HG03469 (cell line): ENCODE measurements around the gene FBXW4.
"Not testable (repeated sequence)": the region's sequence is repeated elsewhere in the genome, so short reads cannot be mapped to it uniquely, and the experiment has no call there.

ENCODE experiments used
- ATAC-seq: cut with Tn5 transposase; IDR thresholded peaks from one replicate; pipeline ENCODE4 v1.9.1; 2021; ENCODE audit warnings: mild to moderate bottlenecking, moderate library complexity, moderate number of reproducible peaks; ENCODE audit not compliant: unreplicated experiment

FBXW4 gene

GRCh38 chr10:101617824-101618568, 77.0 kb downstream of the FBXW4 start:
- no peak for ATAC-seq

DNA sequence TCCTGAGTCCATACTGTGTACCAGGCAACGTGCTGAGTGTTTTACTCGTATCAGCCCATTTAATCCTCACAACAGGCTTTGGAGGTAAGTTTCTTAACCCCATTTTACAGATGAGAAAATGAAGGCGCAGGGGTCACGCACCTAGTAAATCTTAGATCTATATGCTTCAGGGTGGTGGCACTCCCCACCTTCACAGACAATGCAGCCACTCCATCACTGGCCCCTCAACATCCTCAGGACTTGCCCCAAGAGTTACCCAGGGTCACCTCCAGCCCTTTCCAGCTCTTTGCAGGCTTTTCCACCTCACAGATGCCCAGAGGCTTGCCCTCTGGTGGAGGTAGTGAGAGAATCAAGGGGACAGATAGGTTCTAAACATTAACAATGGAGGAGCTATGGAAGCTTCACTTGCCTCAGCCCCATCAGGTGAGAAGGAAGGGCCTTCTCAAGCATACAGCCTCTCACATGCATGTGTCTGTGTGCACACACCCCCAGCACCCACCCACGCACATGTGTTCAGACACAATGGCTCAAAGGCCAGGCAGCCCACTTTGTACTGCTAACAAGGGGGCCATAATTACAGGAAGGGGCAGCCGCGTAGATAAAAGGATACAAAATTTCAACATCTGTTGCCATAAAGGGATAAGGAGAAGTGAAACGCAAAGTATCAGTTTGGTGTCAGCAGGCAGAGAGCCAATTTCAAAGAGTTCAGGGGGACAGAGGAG, 77.7 kb downstream of the FBXW4 start:
- no peak for ATAC-seq

DNA sequence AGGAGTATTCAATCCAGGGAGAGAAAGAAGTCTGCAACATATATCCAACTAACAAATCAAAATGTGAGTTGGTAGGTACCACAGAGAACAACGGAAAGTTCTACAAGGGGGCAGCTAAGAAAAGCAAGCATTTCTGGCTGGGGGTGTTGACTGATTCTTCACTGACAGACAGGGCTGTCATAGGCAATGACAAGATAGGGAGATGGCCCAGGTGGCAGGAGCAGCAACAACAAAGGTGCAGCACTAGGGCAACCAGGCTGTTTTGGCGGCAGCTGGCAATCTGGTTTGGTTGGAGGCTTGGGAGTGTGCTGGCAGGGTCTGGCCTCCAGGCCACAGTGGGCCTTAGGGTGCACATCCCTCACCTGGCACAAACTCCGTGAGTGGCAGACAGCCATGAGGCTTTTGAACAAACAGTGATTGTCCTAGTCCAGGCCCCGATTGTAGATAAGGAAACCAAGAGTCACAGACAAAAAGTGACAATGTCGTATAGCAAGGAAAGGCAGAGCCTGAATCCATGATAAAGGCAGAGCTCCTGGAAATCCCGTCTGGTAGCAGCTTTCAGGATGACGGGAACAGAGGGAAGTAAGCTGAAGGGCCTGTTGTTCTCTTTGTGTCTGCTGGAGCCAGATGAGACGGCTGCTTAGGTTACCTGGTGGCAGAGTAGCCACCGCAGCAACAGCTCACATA, 78.4 kb downstream of the FBXW4 start:
- no peak for ATAC-seq

GRCh38 chr10:101615525-101616116, 79.3 kb downstream of the FBXW4 start:
- ATAC-seq, result no peak

- ATAC-seq, result no peak
Measured at GRCh38 chr10:101614663-101615524, 80.1 kb downstream of the FBXW4 start.

DNA sequence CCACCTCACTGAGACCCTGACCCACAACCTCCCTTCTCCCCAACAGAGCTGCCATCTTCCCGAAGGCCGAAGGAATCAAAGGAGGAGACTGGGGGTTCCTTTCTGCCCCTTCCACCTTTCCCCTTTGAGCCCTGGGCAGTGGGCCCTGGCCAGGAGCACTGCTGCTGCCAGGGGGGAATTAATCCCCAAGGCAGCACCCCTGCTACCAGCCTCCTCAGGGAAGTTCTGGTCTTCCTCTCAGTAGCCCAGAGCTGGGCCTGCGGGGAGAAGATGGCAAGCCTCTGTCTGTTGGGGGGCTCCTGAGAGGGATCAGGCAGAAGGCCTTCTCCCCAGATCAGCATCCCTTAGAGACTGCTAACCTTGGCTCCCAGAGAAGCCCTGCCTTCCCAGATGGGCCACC, 81.3 kb downstream of the FBXW4 start:
- no peak for ATAC-seq

DNA sequence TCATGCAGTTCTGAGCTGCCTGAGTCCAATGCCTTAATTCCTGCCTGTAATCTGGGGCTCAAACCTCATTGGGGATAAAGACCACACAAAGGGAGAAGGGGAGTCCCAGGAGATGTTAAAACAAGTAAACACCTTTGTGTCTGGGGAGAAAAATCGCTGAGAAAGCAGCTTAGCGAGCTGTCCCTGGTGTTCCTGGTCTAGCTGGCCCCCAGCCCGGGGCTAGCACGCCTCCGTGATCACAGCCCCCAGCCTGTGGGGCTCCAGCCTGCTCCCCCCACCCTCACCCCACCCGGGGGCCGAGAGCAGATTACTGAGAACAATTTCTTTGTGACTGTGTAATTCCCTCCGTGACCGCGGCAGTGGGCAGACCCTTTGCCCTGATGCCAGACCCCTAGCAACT, 82.1 kb downstream of the FBXW4 start:
- no peak for ATAC-seq

GRCh38 chr10:101612086-101612485, 82.9 kb downstream of the FBXW4 start:
- ATAC-seq, result no peak

DNA sequence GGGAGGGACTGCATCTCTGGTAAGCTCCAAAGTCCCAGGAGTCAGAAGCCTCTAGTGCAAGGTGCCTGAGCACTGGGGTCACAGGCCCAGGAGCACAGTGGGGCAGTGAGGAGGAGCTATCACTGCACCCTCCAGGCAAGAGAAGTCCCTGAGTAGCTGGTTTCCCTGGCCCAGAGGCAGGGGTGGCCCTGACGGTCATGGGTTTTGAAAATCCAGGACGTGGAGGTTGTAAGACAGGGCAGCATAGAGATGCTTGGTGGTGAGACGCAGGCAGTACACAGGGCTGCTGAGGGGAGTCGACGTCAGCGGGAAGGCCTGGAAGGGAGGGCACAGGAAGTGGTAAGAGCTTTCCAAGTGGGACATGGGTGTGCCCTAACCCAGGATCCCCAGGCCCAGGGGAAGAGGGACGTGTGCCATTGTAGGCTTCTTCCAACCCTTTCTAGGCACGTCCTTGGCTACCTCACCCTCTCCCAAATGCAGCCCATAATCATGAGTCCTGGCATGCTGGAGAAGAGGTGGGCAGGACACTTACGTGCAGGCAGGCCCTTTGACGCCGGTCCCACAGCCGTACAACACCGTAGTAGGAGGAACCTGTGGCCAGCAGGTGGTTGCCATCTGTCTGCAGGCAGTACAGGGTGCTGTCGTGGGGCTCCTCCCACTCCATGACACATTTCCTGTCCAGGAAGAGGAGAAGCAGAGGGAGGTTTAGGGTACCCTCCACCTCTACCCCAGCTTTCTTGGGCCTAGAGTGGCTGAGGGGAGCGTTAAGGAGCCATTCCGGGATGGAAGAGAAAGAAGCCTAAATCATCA, 83.7 kb downstream of the FBXW4 start:
- ATAC-seq, result no peak

DNA sequence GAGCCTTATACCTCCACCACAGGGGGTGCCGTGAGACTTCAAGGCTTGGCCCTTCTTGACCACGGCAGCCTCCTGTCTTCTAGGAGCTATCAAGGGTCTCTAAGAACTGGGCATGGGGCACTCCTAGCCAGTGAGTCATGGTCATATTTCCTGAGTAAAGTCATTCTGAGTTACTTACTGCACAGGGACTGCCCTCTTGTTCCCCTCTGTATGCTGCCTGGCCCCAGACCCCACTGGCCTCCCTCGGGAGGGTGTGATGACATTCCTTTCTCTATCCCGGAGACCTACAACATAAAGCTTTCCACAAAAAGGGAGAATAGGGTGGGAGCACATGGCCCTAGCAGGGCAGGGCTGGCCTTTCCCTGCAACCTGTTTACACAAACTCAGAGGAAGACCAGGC, 85.5 kb downstream of the FBXW4 start:
- no peak for ATAC-seq

GRCh38 chr10:101607124-101607523, 87.8 kb downstream of the FBXW4 start:
- ATAC-seq, result no peak

GRCh38 chr10:101602761-101603398, 92.1 kb downstream of the FBXW4 start:
- ATAC-seq, result no peak

DNA sequence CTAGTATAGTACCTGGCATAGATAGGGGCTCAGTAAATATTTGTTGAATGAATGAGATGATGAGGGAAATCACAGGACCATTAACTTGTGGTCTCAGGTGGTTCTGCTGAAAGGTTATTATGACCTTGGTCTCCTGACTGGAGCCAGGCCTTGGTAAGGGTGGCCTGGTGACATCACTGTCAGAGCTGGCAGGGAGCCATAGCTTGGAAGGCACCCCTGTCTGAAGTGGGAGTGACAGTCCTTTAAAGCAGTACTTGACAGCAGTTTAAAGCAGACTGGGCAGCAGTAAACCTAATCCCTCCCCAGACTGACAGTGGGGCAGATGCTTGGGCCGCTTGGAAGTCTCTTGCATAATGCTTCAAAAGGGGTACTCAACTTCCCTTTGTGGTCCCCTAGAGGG, 93.4 kb downstream of the FBXW4 start:
- ATAC-seq, result no peak

- no peak for ATAC-seq
Measured at GRCh38 chr10:101597091-101597900, 97.7 kb downstream of the FBXW4 start.

DNA sequence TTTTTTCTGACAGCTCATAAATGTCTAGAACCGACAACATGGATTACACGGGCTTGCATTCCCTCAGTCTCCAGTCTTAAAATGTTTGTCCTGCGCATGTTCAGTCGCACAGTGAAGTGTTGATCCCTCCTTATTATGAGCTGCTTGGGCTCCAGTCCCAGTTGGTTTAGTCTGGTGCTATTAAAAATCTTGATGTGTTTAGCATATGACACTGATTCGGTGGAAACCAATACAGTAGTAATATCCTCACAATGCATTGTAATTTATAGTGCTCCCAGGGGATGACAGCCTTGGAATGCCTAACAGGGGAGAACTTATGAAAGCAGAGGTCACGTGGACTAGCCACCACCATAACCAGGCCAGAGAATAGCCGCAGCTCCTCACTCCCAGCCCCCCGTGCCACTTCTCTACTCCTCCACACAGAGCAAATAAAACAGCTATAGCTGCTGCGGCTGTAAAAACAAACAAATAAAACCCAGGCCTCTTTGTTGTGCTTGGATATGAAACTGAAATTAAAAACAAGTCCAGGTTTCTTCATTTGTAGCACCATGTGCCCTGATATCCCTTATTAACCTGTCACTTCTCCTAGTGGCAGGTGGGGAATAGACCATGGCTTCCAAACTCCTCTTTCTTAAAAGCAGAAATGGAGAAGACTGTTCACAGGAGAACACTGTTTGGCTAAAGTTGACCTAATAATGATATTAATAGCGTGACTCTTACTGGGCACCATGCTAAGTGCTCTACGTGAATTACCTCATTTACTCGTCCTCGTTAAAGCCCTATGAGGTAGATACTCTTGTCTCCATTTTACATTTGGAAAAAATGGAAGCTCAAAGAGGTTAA, 99.2 kb downstream of the FBXW4 start:
- no peak for ATAC-seq

- not testable (repeated sequence) for ATAC-seq
Measured at GRCh38 chr10:101593331-101593730, 101.6 kb downstream of the FBXW4 start.

GRCh38 chr10:101588879-101589278, 106.1 kb downstream of the FBXW4 start:
- no peak for ATAC-seq
